T-cell (primary cell): ENCODE measurements around the gene TAF12. TPM values are rescaled to one million over a fixed set of nuclear protein-coding genes. Genes with fewer than 3 reads are reported as not detected.
A peak's percentile ranks its signal among the peaks of the same experiment; 100 is the strongest.
"Not testable (repeated sequence)": the region's sequence is repeated elsewhere in the genome, so short reads cannot be mapped to it uniquely, and the experiment has no call there.

Source experiments
- ATAC-seq, 4 experiments: fragments of 200-7000 bp in 3 of 4; fragments of 150-1000 bp in 1 of 4; cut with Tn5 transposase; replicated peaks in 1 of 4; 1 replicate in 3 of 4; 2 replicates in 1 of 4; pipeline ENCODE4 v1.10.0; 2021; ENCODE audit warnings: moderate library complexity in 3 of 4, mild to moderate bottlenecking in 2 of 4, moderate number of reproducible peaks in 1 of 4
- CTCF ChIA-PET, 2 donors: fragments of 300-600 bp; sonication (Branson Sonifier 250); formaldehyde crosslinking; loops; one replicate each; lab custom pipeline; 2022; ENCODE audit warnings: antibody characterized with exemption in 2 of 2; lab: Charles Lee
- POLR2A ChIA-PET, 2 donors: fragments of 300-600 bp; sonication (Branson Sonifier 250); formaldehyde crosslinking; loops; one replicate each; lab custom pipeline; 2022; ENCODE audit warnings: antibody characterized with exemption in 2 of 2; lab: Charles Lee
- DNase-seq, 35 experiments: peaks; one replicate each; pipeline versions ENCODE4 v3.0.0 to v3.0.0-alpha.2; 2013 to 2023
- H3K27ac ChIP-seq: one replicate; pipeline ENCODE4 v1.5.1; 2013; ENCODE audit warnings: low read length
- H3K27me3 ChIP-seq, 2 experiments: replicated peaks in 1 of 2; 1 replicate in 1 of 2; 2 replicates in 1 of 2; pipeline versions ENCODE4 v1.6.1 to v1.7.0; 2013; ENCODE audit warnings: low read length in 1 of 2, mixed read lengths in 1 of 2; ENCODE audit not compliant: control insufficient read depth in 2 of 2, insufficient read depth in 2 of 2; ENCODE audit errors: extremely low read depth in 1 of 2
- H3K36me3 ChIP-seq, 2 donors: 1 replicate in 1 of 2; 2 replicates in 1 of 2; pipeline versions ENCODE4 v1.6.1 to v1.7.0; 2013; ENCODE audit warnings: low read length in 1 of 2; ENCODE audit not compliant: control insufficient read depth in 2 of 2, insufficient read depth in 1 of 2; ENCODE audit errors: extremely low read depth in 1 of 2
- H3K4me1 ChIP-seq, 2 experiments: 1 replicate in 1 of 2; 2 replicates in 1 of 2; pipeline versions ENCODE4 v1.6.1 to v1.7.0; 2013; ENCODE audit warnings: low read length in 2 of 2, mixed read lengths in 1 of 2; ENCODE audit not compliant: insufficient read depth in 2 of 2, control insufficient read depth in 1 of 2; ENCODE audit errors: extremely low read depth in 1 of 2
- H3K4me3 ChIP-seq, 2 donors: 1 replicate in 1 of 2; 2 replicates in 1 of 2; pipeline versions ENCODE4 v1.5.1 to v1.7.0; 2013; ENCODE audit warnings: mild to moderate bottlenecking in 2 of 2, low read length in 1 of 2, moderate library complexity in 1 of 2; ENCODE audit not compliant: control insufficient read depth in 1 of 2; ENCODE audit errors: extremely low read depth in 1 of 2
- H3K9me3 ChIP-seq: 2 replicates; pipeline ENCODE4 v1.7.0; 2013
- H3K27ac Mint-ChIP-seq, 2 donors: one replicate each; pipeline ENCODE4 v1.8.0; 2020 to 2021; ENCODE audit warnings: mild to moderate bottlenecking in 2 of 2, mixed read lengths in 2 of 2
- H3K27me3 Mint-ChIP-seq, 2 donors: one replicate each; pipeline ENCODE4 v1.8.0; 2021 to 2022; ENCODE audit warnings: mixed read lengths in 2 of 2
- H3K36me3 Mint-ChIP-seq: one replicate; pipeline ENCODE4 v1.8.0; 2021; ENCODE audit warnings: mixed read lengths
- H3K4me1 Mint-ChIP-seq, 3 donors: one replicate each; pipeline ENCODE4 v1.8.0; 2020 to 2022; ENCODE audit warnings: mixed read lengths in 3 of 3, mild to moderate bottlenecking in 1 of 3
- H3K4me3 Mint-ChIP-seq, 3 donors: one replicate each; pipeline ENCODE4 v1.8.0; 2020 to 2022; ENCODE audit warnings: mild to moderate bottlenecking in 3 of 3, mixed read lengths in 3 of 3, moderate library complexity in 3 of 3
- H3K9me3 Mint-ChIP-seq, 3 donors: one replicate each; pipeline ENCODE4 v1.8.0; 2020 to 2022; ENCODE audit warnings: mixed read lengths in 3 of 3
- WGBS: methylation state at CpG from one replicate; pipeline ENCODE4 v1.1.5; 2013; ENCODE audit warnings: missing lambda C conversion rate; ENCODE audit not compliant: insufficient coverage; 5-methylcytosine and 5-hydroxymethylcytosine counted together
- total RNA-seq, 35 experiments: library from RNA in 6 of 35; stranded (reverse) in 6 of 35; fragments of 120-200 nt in 1 of 35; gene quantifications; one replicate each; pipeline versions ENCODE4 v1.2.1 to v1.2.4 and lab custom pipeline; 2013 to 2026

Gene TAF12
- total RNA-seq, 5 donors from 2014 or later (not counting 1 experiment from before 2014, with no cell fraction given) = 17.3 to 22.7 (median 20.6) TPM

- Mint-ChIP-seq H3K27ac (no peak overlapping the region), H3K27me3 (no peaks in the 10 kb centered on the region), H3K9me3 (no peaks in the 10 kb centered on the region), H3K4me1 (no peaks in the 10 kb centered on the region), H3K4me3 (no peak overlapping the region), H3K36me3 (peaks cover 28% of the 10 kb centered on the region)
- Histone ChIP-seq H3K27me3 (no peaks in the 10 kb centered on the region), H3K9me3 (no peaks in the 10 kb centered on the region), H3K36me3 (peaks cover 10 to 61% of the 10 kb centered on the region in 2 donors), H3K4me1 (no peaks in the 10 kb centered on the region), H3K4me3 (no peak overlapping the region), H3K27ac (no peak overlapping the region)
- POLR2A ChIA-PET = no interaction called here
- 93% methylated on average over 5 of the region's 5 CpGs for WGBS
- CTCF ChIA-PET = interaction anchor here in 1 of 2 donors (0.6 kb wide), 1 partner anchor 477 kb away, joined by 4 read pairs; no protein-coding TSS in a partner anchor
- DNase-seq (no peak), ATAC-seq (no peak)
Measured at GRCh38 chr1:28604411-28604810, 38.5 kb downstream of the TAF12 start.

DNA sequence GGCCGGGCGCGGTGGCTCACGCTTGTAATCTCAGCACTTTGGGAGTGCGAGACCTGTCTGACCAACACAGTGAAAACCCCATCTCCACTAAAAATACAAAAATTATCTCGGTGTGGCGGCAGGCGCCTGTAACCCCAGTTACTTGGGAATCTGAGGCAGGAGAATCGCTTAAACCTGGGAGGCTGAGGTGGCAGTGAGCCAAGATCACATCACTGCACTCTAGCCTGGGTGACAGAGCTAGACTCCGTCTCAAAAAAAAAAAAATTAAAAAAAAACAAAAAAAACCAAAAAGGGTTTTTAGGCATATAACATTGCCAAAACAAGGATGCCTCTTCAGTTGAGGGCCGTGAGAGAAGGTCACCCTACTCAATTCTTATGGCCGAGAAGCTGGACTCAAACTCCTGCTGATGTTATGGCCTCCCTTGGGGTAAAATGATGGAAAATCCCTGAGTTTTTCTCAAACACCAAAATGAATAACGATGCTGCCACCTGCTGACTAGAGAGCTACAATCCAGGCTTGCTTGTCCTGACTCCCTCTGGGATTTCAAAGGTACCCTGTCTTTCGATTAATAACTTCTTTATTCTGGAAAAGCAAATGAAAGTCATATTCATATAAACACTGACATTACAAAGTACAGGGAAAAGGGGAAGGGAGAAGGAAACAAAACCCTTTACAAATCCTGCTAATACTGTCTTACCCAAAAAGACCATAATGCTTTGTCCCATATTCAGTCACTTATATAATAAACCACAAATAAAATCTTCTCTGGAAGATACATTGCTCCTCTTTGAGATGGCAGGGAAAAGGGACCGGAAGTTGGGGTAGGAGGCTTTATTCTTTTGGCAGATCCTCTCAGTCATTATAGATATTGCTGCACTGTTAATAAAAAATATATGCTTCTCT lies 40.1 kb downstream of the TAF12 start:
- peaks cover 28% of the 10 kb centered on the region for H3K36me3 Mint-ChIP-seq
- ChIA-PET CTCF (interaction anchor here in 1 of 2 donors (0.6 to 1.0 kb wide), 6 partner anchors 86 to 354 kb away, joined by 3 to 6 read pairs (median 4); no protein-coding TSS in a partner anchor), POLR2A (interaction anchor here (0.6 kb wide), 3 partner anchors 21 to 69 kb away, joined by 3 to 6 read pairs (median 3); no protein-coding TSS in a partner anchor)
- H3K4me1 Mint-ChIP-seq = no peaks in the 10 kb centered on the region
- no peak overlapping the region for H3K27ac Mint-ChIP-seq
- Histone ChIP-seq H3K9me3 (no peaks in the 10 kb centered on the region), H3K4me1 (no peaks in the 10 kb centered on the region), H3K27me3 (no peaks in the 10 kb centered on the region), H3K27ac (no peak overlapping the region), H3K36me3 (peaks cover 6 to 59% of the 10 kb centered on the region in 2 donors), H3K4me3 (no peak overlapping the region)
- WGBS = 95% methylated on average over 4 of the region's 15 CpGs
- H3K4me3 Mint-ChIP-seq = no peak overlapping the region
- DNase-seq (peak in 5 of 35 experiments; percentile 13 to 60 (median 18)), ATAC-seq (no peak)
- no peaks in the 10 kb centered on the region for H3K27me3 Mint-ChIP-seq
- no peaks in the 10 kb centered on the region for H3K9me3 Mint-ChIP-seq

DNA sequence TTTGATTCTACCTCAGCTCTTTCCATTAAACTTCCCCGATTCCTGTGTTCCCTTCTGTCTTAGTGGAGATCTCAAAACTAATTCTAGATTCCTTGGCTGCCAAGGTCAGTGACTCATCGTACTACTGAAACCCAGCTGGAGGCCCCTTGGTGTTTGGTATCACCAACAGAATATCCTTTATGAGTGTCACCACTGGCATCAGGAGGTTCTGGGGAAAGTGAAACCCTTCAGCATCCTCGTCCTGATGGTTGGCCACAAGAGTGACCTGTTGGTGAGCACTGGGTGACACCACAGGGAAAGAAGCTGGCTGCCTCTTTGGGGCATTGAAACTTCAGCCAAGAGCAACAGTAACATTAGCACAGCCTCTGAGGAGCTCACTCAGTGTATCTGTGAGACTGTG lies 41.2 kb downstream of the TAF12 start:
- no peaks in the 10 kb centered on the region for H3K27me3 Mint-ChIP-seq
- no peak for ATAC-seq
- POLR2A ChIA-PET = no interaction called here

GRCh38 chr1:28596276-28596675 lies 46.6 kb downstream of the TAF12 start:
- H3K27ac ChIP-seq, H3K36me3 ChIP-seq, H3K4me1 ChIP-seq, H3K36me3 Mint-ChIP-seq, ATAC-seq, H3K4me3 ChIP-seq, CTCF ChIA-PET, H3K27ac Mint-ChIP-seq, H3K4me1 Mint-ChIP-seq, H3K27me3 Mint-ChIP-seq, H3K9me3 Mint-ChIP-seq, H3K4me3 Mint-ChIP-seq, H3K9me3 ChIP-seq, DNase-seq: not testable (repeated sequence)
- POLR2A ChIA-PET = interaction anchor here in 1 of 2 donors (0.7 kb wide), 1 partner anchor 57 kb away, joined by 4 read pairs; no protein-coding TSS in a partner anchor
- 97% methylated on average over 5 of the region's 11 CpGs for WGBS
- peaks cover 0 to 21% of the 10 kb centered on the region in 2 experiments for H3K27me3 ChIP-seq

More for the DNA sequence above, 41.2 kb downstream of the TAF12 start:
- Histone ChIP-seq H3K36me3 (peaks cover 6 to 50% of the 10 kb centered on the region in 2 donors), H3K4me3 (no peak overlapping the region), H3K9me3 (no peaks in the 10 kb centered on the region), H3K27me3 (no peaks in the 10 kb centered on the region), H3K4me1 (no peaks in the 10 kb centered on the region), H3K27ac (no peak overlapping the region)
- H3K27ac Mint-ChIP-seq = no peak overlapping the region
- H3K4me1 Mint-ChIP-seq = no peaks in the 10 kb centered on the region
- no peak overlapping the region for H3K4me3 Mint-ChIP-seq
- H3K36me3 Mint-ChIP-seq = peaks cover 24% of the 10 kb centered on the region
- CTCF ChIA-PET = no interaction called here
- WGBS = 68% methylated on average over 2 of the region's 3 CpGs
- no peak for DNase-seq
- no peaks in the 10 kb centered on the region for H3K9me3 Mint-ChIP-seq

GRCh38 chr1:28595412-28596191 lies 47.3 kb downstream of the TAF12 start:
- Mint-ChIP-seq H3K4me1 (peaks cover 0 to 8% (median 5%) of the 10 kb centered on the region in 3 donors), H3K4me3 (peak overlapping the region in 1 of 3 donors; percentile 4), H3K27ac (no peak overlapping the region)

More at GRCh38 chr1:28595412-28596191, 47.3 kb downstream of the TAF12 start:
- no peak overlapping the region for H3K4me3 ChIP-seq
- H3K27me3 Mint-ChIP-seq = peaks cover 0 to 7% of the 10 kb centered on the region in 2 donors
- peaks cover 4% of the 10 kb centered on the region for H3K36me3 Mint-ChIP-seq
- no peaks in the 10 kb centered on the region for H3K9me3 ChIP-seq
- 92% methylated on average over 5 of the region's 10 CpGs for WGBS
- DNase-seq (no peak), ATAC-seq (no peak)
- peaks cover 0 to 8% of the 10 kb centered on the region in 2 experiments for H3K4me1 ChIP-seq
- no peak overlapping the region for H3K27ac ChIP-seq
- peaks cover 0 to 25% of the 10 kb centered on the region in 2 experiments for H3K27me3 ChIP-seq
- ChIA-PET POLR2A (interaction anchor here in 1 of 2 donors (0.7 kb wide), 1 partner anchor 56 kb away, joined by 4 read pairs; no protein-coding TSS in a partner anchor), CTCF (no interaction called here)
- H3K36me3 ChIP-seq = peaks cover 2 to 4% of the 10 kb centered on the region in 2 donors
- no peaks in the 10 kb centered on the region for H3K9me3 Mint-ChIP-seq
